Kidney epithelial cell (primary cell): ENCODE data around the gene MOV10L1. TPM values are rescaled to one million over a fixed set of nuclear protein-coding genes. Genes with fewer than 3 reads are reported as not detected.

ENCODE experiments used
- DNase-seq: peaks from one replicate; pipeline ENCODE4 v3.0.0-alpha.2; 2010; ENCODE audit warnings: low read depth
- H3K27me3 ChIP-seq: 2 replicates; pipeline ENCODE4 v1.6.0; 2011; ENCODE audit warnings: low read length; ENCODE audit not compliant: control insufficient read depth, insufficient read depth
- H3K36me3 ChIP-seq: 2 replicates; pipeline ENCODE4 v1.5.1; 2011; ENCODE audit warnings: low read length; ENCODE audit not compliant: control insufficient read depth, insufficient read depth
- H3K4me3 ChIP-seq: 2 replicates; pipeline ENCODE4 v1.5.1; 2011; ENCODE audit warnings: low read depth, mild to moderate bottlenecking, control low read depth, low read length
- CTCF ChIP-seq: IDR thresholded peaks from 2 replicates; pipeline ENCODE4 v1.5.1; 2011; ENCODE audit warnings: mild to moderate bottlenecking, moderate library complexity, low read length, control low read depth, inconsistent platforms; ENCODE audit not compliant: insufficient read depth, poor library complexity, severe bottlenecking
- total RNA-seq: library from RNA; depleted of rRNA; stranded (reverse); fragments of >200 nt; gene quantifications from 2 replicates; pipeline ENCODE4 v1.2.3, GENCODE V29; 2015

The MOV10L1 gene
- total RNA-seq, 1 donor from 2014 or later, result 1.7 TPM

GRCh38 chr22:50186761-50187523, 97.1 kb downstream of the MOV10L1 start:
- Histone ChIP-seq H3K36me3 (no peaks in the 10 kb centered on the region), H3K27me3 (no peaks in the 10 kb centered on the region), H3K4me3 (peak overlapping the region; percentile 79)
- DNase-seq, result no peak
- no peak for TF ChIP-seq CTCF

- no peaks in the 10 kb centered on the region for H3K36me3 ChIP-seq
- no peak for TF ChIP-seq CTCF
- H3K27me3 ChIP-seq, result no peaks in the 10 kb centered on the region
- DNase-seq, result no peak
- no peak overlapping the region for H3K4me3 ChIP-seq
Measured at GRCh38 chr22:50188356-50188755, 98.5 kb downstream of the MOV10L1 start.

GRCh38 chr22:50189184-50189848, 99.5 kb downstream of the MOV10L1 start:
- Histone ChIP-seq H3K4me3 (no peak overlapping the region), H3K27me3 (no peaks in the 10 kb centered on the region), H3K36me3 (no peaks in the 10 kb centered on the region)
- no peak for DNase-seq
- TF ChIP-seq CTCF, result no peak

GRCh38 chr22:50189849-50190181, 100.0 kb downstream of the MOV10L1 start:
- Histone ChIP-seq H3K4me3 (no peak overlapping the region), H3K36me3 (no peaks in the 10 kb centered on the region), H3K27me3 (no peaks in the 10 kb centered on the region)
- DNase-seq, result no peak
- no peak for TF ChIP-seq CTCF

GRCh38 chr22:50190182-50190940, 100.6 kb downstream of the MOV10L1 start:
- no peak for DNase-seq
- peak; percentile 51 for TF ChIP-seq CTCF
- H3K4me3 ChIP-seq, result peak overlapping the region; percentile 32
- no peaks in the 10 kb centered on the region for H3K36me3 ChIP-seq
- no peaks in the 10 kb centered on the region for H3K27me3 ChIP-seq
